Activated CD4-positive, alpha-beta T cell treated with anti-CD3 and anti-CD28 coated beads, Interleukin-2, amount 50 U/mL, for 4 hours (primary cell): ENCODE results near the gene SYT6.

Experiments
- DNase-seq, 2 experiments: peaks; one replicate each; pipeline ENCODE4 v3.0.0-alpha.2; 2020

The SYT6 gene

DNA sequence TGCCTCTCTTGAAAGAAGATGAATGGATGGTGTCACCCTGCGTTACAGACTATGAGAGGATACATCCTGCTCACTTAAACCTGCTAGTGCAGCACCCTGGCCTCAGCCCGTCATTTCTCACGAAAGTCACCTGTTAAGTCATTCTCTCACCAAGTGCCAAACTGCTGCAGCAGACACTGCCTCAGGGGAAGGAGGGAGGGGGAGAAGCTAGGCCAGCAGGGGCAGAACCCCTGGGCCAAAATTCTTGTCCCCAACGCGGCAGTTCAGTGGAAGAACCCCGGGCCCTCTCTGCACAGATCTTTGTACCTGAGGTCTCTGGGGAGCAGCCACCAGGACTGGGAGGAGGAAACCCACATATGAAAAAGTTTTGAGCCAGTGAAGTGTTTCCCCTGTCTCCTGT, 37.6 kb downstream of the SYT6 start:
- DNase-seq = no peak

DNA sequence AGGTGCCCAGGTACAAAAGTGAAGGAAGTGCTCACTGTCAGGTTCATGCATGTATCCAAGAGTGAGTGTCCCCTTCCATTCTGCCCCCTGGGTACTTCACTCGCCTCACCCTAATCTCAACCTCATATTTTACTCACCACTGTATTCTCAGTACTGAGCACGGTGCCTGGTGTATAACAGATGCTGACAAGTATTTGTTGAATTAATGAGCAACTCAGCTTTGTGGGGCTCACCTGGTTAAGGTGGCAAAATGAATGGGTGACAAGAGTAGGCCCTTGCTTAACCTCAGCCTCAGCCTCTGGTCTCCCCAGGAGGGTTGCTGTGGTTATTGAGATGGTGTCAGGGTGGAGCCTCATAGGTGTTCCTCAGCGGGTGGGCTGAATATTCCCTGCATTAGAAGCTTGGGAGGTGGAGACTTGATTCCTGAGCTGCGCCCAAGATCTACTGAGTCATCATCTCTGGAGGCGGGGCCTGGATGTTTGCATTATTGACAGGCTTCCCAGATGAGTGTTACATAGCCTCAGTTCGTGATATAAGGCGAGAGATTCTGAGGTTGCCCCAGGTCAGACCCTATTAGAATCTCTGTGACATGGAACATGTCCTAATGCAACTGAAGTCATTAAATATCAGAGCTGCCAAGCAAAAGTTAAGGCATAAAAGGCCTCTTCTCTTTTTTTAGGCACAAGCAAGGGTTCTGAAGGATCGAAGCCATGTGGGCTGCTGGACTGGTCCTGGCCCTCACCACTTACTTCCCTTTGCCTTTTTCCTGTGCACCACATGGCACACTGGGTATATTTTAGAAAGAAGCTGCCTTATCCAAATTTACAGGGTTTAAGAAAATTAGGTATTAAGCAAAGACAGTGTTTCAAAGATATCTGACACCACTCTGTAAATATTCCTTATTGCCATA, 39.2 kb downstream of the SYT6 start:
- DNase-seq = no peak

DNA sequence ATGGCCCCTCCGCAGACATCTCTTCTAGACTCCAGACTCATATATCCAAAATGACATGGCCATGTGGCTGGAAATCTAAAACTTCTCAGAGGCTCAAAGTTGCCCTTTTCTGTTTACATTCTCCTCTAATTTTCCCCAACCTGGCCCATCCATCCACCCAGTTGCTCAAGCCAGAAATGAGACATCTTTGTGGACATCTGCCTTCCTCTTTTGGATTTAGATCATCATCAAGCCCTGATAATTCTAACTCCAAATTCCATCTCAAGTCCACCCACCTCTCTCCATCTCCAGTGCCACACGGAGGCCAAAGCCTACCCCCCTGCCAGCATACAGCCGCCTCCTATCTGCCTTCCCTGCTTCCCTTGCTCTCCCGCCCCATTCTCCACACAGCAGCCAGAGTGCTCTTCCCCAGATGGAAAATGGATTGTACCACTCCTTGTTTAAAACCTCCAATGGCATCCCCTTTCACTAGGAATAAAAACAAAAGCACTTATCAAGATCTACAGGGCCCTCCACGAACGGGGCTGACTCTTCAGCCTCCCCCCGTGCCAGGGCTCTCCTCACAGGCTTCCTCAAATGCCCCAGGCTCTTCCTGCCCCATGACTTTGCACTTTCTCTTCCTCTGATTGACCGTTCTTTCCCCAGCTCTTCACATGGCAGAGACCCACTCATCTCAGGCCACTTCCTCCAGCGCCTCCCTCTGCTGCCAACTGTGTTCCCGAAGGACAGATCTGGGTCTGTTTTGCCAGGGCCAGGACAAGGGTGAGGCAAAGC, 40.1 kb downstream of the SYT6 start:
- DNase-seq = no peak

DNA sequence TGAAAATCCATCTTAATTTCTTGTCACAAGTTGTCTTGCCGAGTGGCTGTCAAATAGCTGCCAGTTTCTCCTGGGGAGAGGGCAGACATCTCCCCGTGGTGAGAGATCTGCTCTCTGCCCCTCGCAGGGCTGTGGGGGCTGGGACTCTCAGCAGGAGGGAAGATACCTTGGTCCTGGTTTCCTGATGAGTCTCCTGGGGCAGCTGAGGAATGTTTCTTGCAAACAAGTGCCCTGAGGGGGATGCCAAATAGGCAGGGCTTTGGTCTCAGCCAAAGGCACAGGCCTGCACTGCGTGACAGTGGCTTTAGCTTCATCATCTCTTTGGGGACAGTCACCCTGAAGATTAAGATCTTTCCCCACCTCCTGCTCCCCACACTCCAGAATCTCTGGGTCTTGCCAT, 40.9 kb downstream of the SYT6 start:
- no peak for DNase-seq

DNA sequence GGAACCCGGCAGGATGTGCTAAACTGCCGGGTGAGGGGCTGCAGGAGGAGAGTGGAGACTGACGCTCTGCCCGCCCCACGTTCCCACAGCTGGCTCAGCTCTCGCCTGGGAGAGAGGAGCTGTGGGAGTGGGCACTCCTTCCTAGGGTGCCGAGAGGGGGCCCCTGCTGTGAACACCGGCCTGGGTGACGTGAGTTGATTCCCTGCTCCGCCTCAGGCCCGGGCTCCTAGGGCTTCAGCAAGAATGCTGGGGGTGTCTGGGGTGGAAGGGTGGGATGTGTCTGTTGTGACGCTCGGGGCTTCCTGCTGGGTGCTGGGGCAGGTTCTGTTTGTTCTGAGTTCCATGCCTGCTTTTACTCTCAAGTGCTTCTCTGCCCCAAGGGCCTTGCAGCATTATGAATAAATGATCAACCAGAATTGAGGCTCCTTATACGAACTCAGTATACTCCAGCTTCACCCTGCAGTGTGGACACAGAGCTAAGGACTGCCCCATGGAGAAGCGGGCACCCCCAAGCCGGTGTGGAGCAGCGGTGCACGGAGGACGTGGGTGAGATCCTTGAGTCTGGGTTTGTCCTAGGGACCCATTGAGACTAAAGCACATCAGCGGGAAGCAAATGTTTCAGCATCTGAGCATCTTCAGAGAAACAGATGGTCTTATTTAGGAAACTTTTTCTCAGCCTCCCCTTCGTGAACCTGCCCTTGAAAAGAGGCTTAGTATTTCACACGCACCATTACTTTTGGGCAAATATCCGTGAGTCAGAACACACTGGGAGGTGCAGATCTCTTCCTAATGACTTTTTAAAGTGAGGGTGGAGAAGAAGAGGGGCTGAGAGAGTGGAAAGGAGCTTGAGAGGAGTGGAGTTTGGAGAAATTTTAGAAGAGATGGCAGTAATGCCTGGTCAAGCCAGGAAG, 41.7 kb downstream of the SYT6 start:
- DNase-seq = no peak

DNA sequence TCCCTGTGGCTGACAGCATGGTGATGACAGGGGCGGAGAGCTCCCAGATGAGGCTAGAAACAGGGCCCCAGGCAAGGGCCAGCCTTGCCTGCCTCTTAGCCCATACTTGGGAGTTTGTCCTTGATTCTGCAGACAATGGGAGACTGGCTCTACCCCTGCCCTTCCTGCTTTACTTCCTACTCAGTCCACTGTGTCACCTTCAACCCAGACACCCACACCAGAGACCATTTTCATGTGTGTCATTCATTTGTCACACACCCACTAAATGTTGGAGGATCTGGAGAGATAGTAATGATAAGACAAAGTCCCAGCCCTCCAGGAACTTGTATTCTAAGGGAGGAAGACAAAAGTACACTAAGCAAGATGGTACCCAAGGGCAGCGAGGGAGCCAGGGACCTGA, 43.7 kb downstream of the SYT6 start:
- DNase-seq = no peak

DNA sequence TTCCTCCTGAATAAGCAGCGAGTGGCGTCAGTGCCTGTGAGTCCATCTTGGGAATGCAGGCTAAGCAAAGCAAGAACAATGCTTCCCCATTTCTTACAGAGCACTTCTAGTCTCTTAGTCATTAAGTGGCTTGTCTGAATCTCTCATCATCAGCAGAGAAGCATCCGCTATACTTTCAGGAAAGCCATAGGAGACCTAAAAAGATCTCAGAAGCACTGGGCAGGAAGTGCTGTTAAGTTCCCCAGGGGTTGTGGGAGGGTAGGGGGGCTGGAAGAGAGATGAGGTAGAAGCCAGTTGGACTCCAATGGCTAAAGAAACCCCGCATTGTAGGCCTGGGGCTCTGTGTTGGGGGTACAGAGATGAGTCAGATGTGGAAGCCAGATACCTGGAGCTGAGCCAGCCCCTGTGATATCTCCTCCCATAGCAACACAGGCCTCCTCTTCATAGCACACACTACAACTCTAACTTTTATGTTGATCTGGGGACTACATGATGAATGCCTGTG, 44.9 kb downstream of the SYT6 start:
- DNase-seq = no peak

DNA sequence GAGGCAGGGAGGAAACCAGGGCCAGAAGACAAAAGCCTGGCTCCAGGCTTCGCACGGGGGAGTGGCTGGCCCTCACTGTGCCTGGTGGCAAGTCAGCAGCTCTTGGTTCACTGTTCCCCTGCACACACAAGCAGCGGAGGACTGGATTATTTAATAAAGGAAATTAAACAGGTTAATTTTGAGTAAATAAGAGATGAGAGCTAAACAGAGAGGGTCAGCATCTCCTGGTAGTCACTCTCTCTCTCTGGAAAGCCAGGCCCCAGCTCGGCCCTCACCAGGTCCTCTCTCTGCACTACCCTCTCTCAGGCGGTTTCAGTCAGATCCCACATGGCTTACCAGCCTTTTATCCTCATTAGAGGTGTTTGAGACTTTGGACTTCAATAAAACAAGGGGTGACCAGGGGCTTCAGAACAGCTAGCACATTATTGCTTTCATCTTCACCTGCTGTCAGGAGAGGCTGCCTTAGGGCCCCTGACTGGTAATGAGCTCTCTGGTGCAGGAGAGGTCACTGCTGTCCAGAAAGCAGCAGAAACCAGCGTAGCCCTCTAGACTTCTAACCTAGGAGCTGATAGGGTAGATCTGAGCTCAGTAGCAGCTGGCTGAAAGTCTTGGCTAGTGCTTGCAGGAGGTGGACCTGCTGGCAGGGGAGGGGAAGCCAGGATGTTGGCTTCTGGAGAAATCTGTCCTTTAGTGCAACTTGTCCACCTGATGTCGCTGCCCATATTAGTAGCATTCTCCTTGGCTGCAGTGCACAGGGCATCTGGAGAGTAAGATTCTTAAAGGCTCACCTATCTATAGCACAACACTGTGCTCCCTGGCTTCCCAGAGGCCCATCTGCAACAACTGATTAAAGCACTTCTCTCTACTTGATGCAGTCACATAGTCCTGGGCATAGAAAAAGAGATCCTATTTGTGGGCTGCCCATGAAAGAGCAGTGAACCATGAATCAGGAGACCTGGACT, 45.9 kb downstream of the SYT6 start:
- no peak for DNase-seq

DNA sequence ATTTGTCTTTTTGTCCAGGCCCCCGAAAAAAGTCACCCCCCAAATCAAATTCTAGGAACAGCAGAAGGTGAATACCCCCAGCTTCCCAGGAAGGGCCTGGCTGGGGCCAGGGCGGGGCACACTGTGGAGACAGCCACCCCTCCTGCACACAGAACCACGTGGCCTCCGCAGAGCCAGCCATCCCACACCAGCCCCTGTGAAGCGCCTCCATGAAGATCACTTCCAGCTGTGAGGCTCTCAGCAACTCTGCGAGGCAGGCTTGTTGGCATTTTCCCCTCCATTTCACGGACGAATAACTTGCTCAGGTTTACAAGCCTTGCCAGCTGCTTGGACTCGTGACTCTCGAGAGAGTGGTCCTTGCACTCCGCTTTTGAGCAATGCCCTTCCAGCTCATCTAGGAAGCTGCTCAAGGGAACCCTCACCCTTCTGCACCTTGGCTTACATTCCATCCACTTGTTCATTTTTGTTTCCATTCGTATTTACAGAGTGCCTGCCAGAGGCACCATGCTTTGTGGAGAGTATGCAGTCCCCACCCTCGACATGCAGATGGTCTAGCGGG, 48.2 kb downstream of the SYT6 start:
- no peak for DNase-seq

DNA sequence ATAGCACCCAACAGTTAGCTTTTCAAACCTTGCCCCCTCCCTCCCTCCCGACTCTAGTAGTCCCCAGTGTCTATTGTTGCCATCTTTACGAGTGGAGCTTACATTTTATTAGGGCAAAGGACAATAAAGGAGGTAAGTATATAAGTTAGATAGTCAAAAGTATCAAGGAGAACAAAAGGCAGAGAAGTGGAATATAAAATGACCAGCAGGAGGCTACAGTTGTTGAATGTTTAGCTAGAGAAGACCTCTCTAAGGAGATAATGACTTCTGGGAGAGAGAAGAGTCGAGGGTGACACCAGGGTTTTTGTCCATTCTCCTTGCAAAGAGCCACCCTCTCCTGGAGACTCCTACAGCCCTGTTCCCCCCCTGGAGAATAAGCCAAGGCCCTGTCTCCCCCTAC, 48.7 kb downstream of the SYT6 start:
- DNase-seq = no peak

DNA sequence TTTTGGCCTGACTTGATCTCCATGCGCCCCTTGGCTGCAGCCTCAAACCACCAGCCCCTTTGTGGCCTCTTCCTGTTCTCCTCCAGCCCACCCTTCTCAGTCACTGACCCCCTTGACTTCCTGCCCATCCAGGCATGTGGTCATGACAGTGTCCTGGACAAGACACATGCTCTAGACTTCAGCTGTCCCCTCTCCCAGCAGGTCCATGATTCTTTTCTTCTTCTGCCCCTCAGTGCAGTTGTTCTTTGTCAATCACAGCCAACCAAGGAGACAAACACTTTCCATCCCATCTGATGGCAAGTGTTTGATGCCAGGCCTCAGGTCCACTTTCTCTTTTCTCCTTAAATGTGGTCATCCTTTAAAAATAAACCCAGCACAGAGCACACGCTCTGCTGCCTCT, 49.7 kb downstream of the SYT6 start:
- no peak for DNase-seq

DNA sequence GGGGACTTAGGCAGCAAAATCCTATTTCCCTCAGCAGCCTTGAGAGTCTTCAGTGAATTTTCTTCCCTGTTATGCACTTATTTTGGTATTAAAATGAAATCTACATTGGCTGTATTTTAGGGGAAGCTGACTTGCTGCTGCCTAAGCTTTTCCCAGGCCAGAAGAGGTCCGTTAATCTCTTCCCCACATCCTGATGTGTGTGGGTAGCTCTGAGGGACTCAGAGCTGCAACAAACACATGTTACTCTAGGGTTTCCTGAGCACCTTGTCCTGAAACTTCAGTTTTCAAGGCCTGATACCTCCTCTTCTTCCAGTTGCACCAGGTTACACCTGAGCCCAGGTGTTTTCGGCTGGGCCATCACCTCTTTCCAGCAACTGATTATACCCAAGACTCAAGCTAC, 51.5 kb downstream of the SYT6 start:
- no peak for DNase-seq

DNA sequence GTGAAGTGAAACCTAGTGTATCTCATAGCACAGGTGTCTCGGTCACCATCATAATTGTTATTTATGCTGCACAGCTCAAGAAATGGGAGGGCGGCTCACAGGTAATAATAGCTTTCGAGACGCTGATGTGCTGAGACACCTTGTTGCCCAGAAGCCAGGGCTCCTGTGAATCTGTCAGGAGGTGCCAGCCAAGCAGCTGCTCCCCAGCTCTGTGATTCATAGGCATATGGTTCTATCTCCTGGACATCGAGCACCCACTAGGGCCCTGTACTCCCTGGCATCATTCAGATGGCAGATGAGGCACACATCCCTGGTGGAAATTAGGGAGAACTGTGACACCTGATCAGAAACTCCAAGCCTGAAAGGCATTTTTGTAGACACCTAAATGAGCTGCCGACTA, 53.5 kb downstream of the SYT6 start:
- DNase-seq = no peak

DNA sequence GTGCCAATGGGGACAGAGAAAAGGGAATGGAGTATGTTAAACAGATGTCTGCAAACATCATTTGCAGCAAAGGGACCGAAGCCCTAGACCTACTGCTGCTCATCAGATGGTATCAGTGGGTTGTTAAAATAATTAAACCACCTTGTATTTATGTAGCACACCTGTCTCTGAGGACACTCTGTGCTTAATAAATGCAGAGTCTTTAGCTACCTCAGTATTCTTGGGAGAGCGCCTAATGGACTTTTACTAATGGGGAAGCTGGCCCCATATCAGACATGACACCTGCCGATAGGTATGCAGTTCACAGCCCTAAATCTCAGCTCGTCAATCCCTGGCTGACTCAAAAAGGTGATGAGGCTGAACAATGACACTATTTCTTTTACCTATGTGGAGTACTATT, 54.4 kb downstream of the SYT6 start:
- no peak for DNase-seq

DNA sequence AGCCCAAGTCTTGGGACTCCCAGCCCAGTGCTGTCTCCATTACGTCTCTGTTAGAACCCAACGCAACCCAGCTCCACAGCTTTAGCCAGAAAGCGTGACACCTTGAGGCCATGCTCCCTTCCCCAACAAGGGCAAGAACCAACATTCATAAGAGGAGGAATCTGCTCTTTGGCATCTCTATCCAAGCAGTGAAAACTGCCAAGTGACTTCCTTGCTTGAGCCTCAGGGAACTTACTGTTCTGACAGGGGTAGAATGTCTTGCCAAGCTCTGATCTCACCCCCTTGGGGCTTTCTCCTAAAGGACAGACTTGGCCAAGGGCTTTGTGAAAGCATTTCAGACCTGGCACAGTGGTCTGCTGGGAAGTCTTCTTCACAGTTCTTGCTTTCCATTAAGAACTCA, 56.6 kb downstream of the SYT6 start:
- no peak for DNase-seq

DNA sequence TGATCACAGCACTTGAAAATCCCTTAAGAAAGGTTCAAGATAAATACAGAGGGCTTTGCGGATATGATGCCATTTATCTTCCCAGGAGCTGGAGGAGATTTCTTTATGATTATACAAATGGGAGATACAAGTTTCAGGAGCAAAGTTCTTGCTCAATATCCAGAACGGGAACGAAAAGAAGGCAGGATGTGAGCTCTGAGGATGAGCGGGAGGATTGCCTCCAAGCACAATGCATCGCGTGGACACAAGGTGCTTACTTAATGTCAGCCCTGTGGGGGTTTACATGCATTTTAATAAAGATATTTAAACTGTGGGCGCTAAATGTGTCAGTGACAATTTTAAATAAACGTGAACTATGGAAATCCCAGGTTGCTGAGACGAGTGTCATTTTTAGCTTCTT, 59.0 kb downstream of the SYT6 start:
- DNase-seq = no peak

DNA sequence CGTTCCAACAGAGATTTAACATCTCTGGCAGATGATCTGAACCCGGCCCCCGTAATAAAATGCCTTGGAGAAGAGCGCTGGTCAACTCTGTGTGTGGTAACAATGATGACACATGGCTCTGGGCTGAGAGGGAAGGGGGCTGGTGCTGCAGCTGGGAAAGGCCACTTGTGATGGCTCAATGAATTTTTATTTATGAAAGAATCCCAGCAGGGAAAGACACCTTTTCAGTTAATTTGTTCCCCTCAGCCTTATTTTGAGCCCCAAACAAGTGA, 59.4 kb downstream of the SYT6 start:
- no peak for DNase-seq

DNA sequence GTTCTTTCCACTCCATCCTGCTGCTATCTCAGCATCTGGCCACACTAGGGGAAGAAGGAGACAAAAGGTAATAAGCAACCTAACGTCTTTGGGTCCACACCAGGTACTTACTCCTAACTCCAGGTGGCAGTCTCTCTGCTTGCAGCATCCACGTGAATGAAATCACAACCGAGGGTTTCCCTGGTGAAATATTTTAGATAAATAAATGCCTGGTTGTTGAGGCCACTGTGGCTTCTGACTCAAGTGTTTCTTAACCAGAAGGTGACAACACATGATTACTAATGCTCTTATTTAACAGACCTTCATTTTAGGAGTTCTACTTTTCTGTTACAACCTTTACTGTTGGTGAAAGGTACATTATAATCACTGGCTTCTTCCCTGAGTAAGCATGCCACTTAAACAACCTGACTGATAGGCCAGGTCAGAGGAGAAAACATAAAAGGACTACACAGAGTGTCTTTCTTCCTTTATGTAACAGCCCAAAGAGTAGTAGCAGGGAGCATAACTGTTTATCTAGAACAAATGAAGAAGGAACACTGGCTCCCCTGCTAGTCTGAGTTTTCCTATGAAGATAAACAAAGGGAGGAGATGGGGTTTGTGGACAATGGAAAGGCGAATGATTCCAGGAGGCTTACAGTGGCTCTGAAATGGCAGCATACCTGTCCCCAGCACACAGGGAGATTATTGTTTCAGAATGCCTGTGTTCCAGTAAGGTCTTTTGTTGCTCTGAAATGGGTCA, 59.9 kb downstream of the SYT6 start:
- DNase-seq = no peak

DNA sequence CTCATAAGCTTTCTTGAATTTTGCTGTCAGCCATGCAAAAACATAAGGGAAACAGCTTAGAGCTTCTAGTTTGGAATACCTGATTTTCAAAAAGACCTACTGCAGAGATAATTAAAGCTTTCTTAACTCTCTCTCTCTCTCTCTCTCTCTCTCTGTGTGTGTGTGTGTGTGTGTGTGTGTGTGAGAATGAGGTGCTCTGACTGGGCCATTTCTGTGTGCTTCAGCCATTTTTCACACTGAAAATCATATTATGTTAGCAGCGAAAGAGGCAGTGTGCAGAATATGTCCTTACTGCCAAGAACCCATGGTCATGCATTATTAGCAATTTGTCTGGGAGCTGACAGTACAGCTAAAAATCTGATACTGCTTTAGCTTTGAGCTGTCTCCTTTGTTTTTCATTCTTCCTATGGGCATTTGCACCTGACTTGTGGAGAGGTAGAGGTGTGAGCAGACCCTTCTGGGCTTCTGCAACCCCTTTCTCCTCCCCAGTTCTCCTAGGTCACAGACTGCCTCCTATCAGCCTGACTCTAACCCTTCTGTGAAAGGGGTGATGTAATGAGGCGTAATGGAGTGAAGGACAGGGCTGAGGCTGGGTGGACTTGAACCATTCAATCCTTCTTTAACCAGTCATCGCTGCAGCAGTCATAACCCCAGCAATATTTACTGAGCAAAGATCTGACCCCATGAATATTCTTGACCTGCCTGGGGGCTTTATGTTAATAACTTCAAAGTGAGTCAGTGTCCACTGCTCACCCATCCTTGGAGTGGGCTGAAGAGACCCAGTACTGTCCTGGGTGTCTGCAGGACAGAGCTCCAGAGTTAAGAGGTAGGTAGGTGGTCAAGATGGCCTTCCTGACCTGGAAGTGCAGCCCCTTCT, 61.2 kb downstream of the SYT6 start:
- no peak for DNase-seq

DNA sequence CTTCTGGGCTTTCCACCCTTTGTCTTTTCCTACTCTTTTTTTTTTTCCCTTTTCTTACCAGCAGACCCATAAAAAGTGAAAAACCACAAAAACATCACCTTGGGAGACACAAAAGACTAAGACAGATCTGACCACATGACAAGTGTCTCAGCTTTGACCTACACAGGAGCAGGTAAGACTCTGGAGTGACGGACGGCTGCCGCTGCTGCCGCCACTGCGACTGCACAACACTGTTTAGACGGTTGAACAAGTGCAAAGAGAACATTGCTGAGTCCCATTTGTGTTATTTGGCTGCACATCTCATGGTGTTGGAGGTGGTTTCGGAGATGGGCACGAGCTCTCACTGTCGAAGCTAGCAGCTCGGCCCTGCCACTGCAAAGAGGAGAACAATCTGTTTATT, 62.0 kb downstream of the SYT6 start:
- no peak for DNase-seq
